ENCODE results near the gene TSC22D1.

TSC22D1 gene

GRCh38 chr13:44413095-44413494 is 163.0 kb downstream of the TSC22D1 start:
- DNase-seq (ENCODE audit: low spot score): no peak
- TF ChIP-seq CTCF (IDR thresholded peaks at IDR 0.05; ENCODE audit: extremely low read depth, missing control alignments): no peak

- no peak for TF ChIP-seq CTCF (IDR thresholded peaks at IDR 0.05; ENCODE audit: extremely low read depth, missing control alignments)
- DNase-seq (ENCODE audit: low spot score): no peak
Measured at GRCh38 chr13:44412346-44412935, 163.7 kb downstream of the TSC22D1 start.

- DNase-seq (ENCODE audit: low spot score): no peak
- no peak for TF ChIP-seq CTCF (IDR thresholded peaks at IDR 0.05; ENCODE audit: extremely low read depth, missing control alignments)
Measured at GRCh38 chr13:44411841-44412240, 164.3 kb downstream of the TSC22D1 start.

GRCh38 chr13:44410328-44410859 is 165.7 kb downstream of the TSC22D1 start:
- DNase-seq (ENCODE audit: low spot score): no peak
- no peak for TF ChIP-seq CTCF (IDR thresholded peaks at IDR 0.05; ENCODE audit: extremely low read depth, missing control alignments)

- TF ChIP-seq CTCF (IDR thresholded peaks at IDR 0.05; ENCODE audit: extremely low read depth, missing control alignments): no peak
Measured at GRCh38 chr13:44409595-44409994, 166.5 kb downstream of the TSC22D1 start.

GRCh38 chr13:44407891-44408290 is 168.2 kb downstream of the TSC22D1 start:
- DNase-seq (ENCODE audit: low spot score): no peak
- TF ChIP-seq CTCF (IDR thresholded peaks at IDR 0.05; ENCODE audit: extremely low read depth, missing control alignments): no peak

More at GRCh38 chr13:44409595-44409994, 166.5 kb downstream of the TSC22D1 start:
- DNase-seq (ENCODE audit: low spot score): no peak

- no peak for DNase-seq (ENCODE audit: low spot score)
- TF ChIP-seq CTCF (IDR thresholded peaks at IDR 0.05; ENCODE audit: extremely low read depth, missing control alignments): no peak
Measured at GRCh38 chr13:44407379-44407778, 168.8 kb downstream of the TSC22D1 start.
